HG03469 (cell line): ENCODE data around the gene NRROS.
"Not testable (repeated sequence)": the region's sequence is repeated elsewhere in the genome, so short reads cannot be mapped to it uniquely, and the experiment has no call there.

Experiments
- ATAC-seq: cut with Tn5 transposase; IDR thresholded peaks from one replicate; pipeline ENCODE4 v1.9.1; 2021; ENCODE audit warnings: mild to moderate bottlenecking, moderate library complexity, moderate number of reproducible peaks; ENCODE audit not compliant: unreplicated experiment

Gene NRROS

GRCh38 chr3:196624067-196624790 is 15.3 kb upstream of the NRROS start:
- ATAC-seq, result no peak

GRCh38 chr3:196624907-196625306 is 14.6 kb upstream of the NRROS start:
- no peak for ATAC-seq

- no peak for ATAC-seq
Observed at GRCh38 chr3:196625331-196625730, 14.2 kb upstream of the NRROS start.

GRCh38 chr3:196627918-196628231 is 11.6 kb upstream of the NRROS start:
- no peak for ATAC-seq

- ATAC-seq, result no peak
Observed at GRCh38 chr3:196629228-196629627, 10.3 kb upstream of the NRROS start.

GRCh38 chr3:196631682-196632045 is 7.8 kb upstream of the NRROS start:
- ATAC-seq, result no peak

- peak; percentile 56 for ATAC-seq
Observed at GRCh38 chr3:196632046-196632751, 7.3 kb upstream of the NRROS start.

GRCh38 chr3:196633555-196634151 is 5.8 kb upstream of the NRROS start:
- no peak for ATAC-seq

- no peak for ATAC-seq
Observed at GRCh38 chr3:196634224-196634623, 5.3 kb upstream of the NRROS start.

- no peak for ATAC-seq
Observed at GRCh38 chr3:196634829-196635228, 4.7 kb upstream of the NRROS start.

- ATAC-seq, result no peak
Observed at GRCh38 chr3:196636369-196637349, 2.8 kb upstream of the NRROS start.

GRCh38 chr3:196637941-196638340 is 1.6 kb upstream of the NRROS start:
- not testable (repeated sequence) for ATAC-seq

- ATAC-seq, result no peak
Observed at GRCh38 chr3:196638861-196639482, 522 bp upstream of the NRROS start.

GRCh38 chr3:196640297-196641018 is 964 bp downstream of the NRROS start:
- ATAC-seq, result no peak

- ATAC-seq, result no peak
Observed at GRCh38 chr3:196641333-196642054, 2.0 kb downstream of the NRROS start.

GRCh38 chr3:196642434-196642833 is 2.9 kb downstream of the NRROS start:
- no peak for ATAC-seq

- ATAC-seq, result peak; percentile 77
Observed at GRCh38 chr3:196643201-196643749, 3.8 kb downstream of the NRROS start.

GRCh38 chr3:196643761-196644160 is 4.3 kb downstream of the NRROS start:
- no peak for ATAC-seq

GRCh38 chr3:196645096-196645495 is 5.6 kb downstream of the NRROS start:
- ATAC-seq, result no peak
